OCI-M1 (cell line): ENCODE data around the gene CHRM2.

ENCODE experiments used
- DNase-seq: peaks from one replicate; lab custom pipeline; 2025; lab: John Stamatoyannopoulos, UW

Gene CHRM2

DNA sequence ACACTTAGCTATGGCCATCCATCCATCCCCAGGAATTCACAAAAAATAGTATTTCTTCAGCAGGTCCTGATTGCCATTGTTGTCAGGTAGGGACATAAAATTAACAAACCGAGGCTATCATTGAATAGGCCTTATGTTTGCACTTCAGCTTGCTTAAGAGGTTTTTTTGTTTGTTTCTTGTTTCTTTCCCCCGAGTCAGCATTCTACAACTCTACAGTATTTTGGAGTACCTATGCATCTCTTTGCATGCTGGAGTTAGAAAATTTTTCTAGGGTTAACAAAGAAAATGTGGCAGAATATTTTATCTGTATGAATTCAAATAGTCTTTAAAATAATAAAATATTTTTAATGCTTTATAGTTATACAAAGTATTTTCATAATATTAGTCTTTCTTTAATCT lies 26.3 kb downstream of the CHRM2 start:
- no peak for DNase-seq

DNA sequence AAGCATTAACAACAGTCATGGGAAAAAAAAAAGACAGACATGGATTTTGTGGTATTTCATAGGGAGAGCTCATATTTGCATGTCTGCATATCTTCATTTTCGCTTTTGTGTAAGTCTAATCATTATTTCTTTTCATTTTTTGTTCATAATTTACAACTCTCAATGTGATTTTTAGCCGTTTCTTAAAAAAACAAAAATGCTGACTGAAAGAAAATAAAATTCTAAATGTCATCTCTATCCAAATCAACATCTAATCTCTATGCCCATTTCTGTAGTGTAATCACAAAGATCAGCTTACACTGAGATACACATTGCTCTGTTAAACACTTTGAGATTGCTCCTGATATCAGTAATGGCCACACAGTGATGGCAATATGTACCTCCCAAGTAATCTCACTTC lies 29.2 kb downstream of the CHRM2 start:
- no peak for DNase-seq

DNA sequence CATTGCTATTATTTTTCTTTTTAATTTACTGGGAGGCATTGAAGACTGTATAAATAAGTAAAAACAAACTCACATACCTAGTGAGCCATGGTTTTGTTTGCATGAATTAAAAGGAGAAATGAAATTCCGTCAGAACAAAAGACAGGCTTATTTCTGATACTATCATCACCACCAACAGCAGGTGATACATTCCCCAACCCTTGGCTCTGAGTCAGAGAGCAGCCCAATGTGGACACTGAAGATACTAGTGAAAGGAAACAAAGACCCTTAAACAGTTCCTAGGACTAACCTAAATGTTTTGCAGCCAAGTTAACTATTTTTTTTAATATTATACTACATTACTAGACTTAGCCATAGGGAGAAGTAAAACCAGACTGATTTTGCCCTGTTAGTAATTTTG lies 31.6 kb downstream of the CHRM2 start:
- no peak for DNase-seq

DNA sequence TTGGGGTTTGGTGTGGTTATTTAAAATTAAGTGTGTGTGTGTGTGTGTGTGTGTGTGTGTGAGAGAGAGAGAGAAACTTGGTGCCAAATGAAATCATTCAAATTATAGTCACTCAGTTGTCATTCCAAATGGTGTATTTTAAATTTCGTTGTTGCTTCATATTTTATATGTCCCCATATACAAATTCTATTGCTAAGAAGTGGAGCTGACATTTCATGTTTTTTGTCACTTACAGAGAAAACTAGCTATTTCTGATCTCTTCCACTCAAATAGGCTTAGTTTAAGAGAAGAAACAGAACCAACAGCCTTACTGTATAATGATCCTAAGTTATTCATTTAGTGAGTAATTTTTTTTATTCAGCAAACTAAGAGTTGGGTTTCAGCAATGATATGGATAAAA lies 42.3 kb downstream of the CHRM2 start:
- DNase-seq: no peak

DNA sequence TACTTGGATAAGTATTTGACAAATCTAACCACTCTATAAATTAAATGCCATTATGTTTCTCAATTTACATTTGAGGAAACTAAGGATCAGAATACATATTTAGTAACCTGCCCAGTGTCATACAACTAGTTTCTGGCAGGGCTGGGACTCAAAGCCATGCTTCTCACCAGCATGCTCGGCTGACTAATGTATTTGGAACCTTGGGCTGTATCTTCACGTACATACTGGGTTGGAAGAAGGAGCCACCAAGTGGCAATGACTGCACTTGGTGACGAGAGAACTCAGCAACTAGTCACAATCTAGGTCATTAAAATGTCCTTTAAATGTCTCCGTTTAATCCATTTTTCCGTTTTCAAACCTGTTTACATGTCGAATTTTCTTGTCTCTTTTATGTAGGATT lies 42.9 kb downstream of the CHRM2 start:
- DNase-seq: no peak

DNA sequence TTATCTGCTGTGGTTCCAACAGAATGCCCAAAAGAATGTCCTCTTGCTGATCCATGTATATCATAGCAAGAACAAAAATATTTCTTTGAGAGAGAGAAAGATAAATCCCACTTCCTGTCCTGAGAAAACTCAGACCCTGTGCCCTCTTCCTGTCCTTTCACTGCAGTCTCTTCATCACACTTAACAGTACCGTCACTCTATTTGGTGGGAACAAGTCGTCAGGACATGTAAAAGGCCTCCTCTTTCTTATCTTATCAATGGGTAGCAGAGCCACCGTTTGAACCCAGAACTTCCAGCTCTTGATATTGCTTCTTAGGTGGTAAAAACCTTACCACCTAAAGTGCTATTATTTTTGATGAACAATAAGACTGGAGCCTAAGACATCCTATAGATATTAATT lies 43.9 kb downstream of the CHRM2 start:
- no peak for DNase-seq

DNA sequence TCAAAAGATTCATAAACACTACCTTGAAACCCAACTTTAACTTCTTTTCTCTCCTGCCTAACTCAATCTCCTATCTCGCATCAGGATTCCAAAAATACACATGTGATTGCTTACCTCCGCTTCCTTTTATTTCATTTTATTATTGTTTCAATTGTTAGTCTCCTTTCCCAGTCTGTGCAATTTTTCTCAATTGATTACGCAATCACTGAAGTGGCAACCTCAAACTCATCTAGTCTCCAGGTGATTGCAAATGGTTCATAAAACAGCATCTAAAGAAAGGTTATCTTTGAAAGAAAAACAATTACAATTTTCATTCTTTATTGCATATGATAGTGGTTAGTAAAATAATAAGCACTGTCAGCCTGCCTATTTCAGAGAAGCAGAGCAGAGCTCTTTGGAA lies 45.6 kb downstream of the CHRM2 start:
- DNase-seq: no peak

DNA sequence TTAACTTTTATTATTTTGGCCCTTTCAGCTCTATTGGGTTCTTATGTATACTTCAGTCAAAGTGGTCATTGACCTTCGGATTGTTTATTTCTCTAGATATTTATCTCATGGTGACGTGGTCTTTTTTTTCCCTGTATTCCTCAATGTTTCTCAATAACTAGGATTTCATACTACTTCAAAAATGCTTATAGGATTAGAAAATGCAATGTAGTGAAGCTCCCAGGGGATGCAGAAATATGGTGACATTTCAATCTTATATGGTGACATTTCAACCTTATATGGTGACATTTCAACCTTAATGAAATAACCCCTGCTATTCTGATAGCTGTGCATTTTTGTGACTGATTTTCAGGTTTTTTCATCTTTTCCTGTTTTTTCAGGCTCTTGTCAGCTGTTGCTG lies 51.4 kb downstream of the CHRM2 start:
- no peak for DNase-seq

DNA sequence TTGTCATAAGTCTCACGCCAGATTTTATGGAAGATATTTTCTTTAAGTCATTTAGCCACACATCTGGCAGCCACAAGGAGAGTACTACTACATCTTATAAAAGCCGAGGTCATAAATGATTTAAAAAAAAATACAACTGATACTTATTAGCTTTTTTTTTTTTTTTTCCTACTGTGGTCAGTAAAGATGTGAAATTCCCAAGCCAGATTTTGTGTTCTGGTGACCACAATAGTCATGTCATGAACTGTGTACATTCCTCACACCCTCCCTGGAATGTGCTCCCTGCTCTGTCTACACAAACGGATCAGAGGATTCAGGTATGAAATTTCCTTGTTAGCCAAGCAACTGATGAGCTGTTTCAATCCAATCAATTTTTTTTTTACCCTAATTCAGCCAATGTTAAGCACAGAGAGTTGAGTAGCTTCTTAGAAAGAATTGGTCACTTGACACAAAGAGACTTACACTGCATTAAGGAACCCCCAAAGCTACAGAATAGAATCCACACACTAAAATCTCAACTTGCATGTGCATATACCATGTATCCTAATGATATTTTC lies 54.7 kb downstream of the CHRM2 start:
- DNase-seq: no peak

DNA sequence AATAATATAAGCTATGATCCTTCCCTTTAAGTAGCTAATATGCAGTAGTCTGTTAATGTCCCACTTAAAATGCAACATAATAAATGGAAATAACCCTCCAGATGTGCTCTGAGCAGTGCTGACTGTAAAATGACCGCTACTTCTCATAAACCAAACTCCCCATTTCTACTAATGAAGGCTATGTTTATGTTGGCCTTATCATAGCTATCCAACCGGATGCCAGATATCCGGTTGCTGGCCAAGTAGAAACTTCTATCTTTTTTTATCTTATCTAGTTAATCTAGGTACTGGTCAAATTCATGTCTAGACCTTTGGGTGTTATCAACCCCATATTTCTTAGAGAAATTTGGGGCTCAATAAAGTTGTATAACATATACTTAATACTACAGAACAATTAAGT lies 56.6 kb downstream of the CHRM2 start:
- no peak for DNase-seq

DNA sequence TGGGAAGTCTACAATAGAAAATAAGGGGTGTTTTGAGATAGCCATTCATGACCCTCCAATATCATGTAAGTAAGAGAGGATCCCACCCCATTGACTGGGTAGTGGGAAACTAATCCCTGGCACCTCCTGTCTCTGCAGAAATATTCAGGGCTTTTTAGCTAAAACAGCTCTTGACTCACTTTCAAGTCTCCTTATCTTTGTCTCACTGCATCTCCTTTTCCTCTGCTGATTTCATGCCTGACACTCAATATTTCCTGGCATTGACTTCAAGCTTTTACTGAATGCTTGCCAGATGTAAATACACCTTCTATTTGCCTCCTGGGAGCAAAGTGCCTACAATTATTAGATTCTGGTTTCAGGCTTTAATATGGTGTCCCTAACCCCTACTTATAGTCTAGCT lies 57.1 kb downstream of the CHRM2 start:
- no peak for DNase-seq

DNA sequence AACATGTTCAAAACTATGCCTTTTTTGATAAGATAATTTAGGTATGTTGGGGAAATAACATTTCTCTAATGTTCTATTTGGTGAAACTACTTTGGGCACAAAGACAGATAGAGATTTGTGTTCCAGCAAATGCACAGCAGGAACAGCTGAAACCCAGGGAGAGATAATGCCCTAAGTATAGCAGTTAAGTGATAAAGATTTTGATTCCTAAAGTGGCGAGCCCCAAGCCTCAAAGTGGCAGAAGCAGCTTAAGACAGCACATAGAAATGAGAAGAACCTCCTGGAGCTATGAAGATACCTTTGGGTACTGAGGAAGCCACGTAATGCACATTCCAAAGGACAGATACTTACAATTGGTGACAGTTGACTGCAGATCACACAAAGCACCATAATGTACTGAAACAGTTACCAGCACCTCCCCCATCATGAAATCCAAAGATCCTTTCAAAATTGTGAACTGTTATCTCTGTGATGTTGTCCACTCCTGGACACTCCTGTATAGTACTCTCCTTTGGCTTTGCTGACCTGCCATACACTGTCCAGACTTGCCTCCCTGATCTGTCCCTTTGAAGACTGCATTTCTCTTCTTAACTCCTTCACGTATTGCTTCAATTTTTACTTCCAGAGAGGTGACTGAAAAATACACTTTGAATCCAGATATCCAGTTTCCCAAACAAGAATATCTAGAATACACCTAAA lies 62.9 kb downstream of the CHRM2 start:
- DNase-seq: no peak

DNA sequence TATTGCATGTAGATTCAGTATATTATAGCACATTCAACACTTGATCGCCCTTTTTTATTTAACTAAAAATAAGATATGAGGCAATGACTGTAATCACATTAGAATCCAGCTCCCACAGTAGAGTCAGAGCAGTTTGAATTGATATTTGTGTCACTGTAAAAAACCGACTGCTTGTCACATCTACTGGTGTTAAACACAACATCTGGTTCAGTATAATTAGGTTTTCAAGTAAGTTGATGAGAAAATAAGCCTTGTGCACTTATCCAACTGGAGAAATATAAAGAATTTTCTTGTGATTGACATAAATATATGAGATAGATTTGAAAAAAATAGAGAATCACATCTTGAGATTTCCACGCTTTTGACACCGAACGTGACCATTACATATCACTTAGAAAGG lies 69.0 kb downstream of the CHRM2 start:
- no peak for DNase-seq

DNA sequence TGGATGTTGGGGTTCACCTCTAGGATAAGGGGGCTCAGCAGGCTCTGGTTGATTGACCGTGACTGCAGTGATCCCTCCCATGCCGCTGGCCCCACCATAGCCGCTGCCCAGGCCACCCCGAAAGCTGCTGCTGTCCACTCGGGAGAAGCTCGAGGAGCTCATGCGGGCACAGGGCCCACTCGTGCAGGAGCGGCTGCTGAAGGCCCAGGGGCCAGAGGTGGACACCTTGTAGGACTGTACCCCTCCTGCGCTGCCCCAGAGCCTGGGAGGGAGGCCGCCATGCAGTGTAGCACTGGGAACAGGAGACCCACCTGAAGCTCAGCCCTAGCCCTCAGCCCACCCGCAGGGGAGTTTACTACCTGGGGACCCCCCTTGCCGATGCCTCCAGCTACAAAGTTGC lies 70.0 kb downstream of the CHRM2 start:
- DNase-seq: no peak

DNA sequence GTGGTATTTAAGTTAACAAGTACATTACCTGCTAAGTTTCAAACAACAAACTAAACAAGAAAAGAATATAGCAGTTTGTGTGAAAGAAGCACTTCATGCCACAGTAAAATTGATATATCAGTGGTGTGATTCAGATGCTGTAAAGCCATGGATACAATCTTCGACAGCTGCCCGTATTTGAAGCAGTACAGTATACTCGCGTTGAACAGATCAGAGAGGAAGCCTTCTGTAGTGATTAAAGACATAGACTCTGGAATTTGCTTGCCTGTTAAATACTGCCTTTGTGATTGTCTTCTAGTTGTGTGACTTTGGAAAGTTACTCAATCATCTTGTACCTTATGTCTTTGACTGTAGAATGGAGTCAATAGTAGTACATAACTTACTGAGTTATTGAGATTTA lies 71.7 kb downstream of the CHRM2 start:
- no peak for DNase-seq

DNA sequence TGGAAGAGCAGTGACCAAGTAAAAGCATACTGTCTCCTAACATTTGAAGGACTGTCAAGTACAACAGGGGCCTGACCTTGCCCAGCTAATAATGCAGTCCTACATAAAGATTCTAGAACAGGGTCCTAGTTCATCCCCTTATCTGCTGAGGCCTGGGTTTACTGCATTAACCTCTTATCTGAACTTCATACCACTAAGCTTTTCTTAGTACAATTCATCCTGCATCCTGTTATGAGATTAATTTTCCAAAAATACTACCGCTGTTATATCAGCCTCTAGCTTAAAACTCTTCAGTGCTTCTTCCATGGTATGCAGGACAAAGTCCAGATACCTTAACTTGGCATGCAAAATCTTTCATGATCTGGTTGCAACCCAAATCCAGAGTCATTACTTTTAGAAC lies 72.5 kb downstream of the CHRM2 start:
- no peak for DNase-seq

DNA sequence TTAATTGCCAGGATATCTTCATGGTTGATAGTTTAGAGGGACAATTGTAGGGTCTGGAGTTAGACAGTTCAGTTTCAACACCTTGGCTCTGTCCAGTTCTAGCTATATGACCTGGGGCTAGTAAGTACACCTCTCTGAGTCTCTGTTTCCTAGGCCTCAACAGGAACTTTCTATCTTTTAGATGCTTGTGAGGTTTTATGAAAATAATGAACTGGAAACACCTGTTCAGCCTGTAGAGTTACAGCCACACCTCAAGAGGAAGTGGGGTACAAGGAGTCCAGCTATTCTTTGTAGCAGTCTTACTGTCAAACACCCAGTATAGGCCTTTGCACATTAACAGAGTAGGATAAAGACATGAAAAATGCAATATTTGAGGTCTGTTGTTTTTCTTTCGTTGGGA lies 73.4 kb downstream of the CHRM2 start:
- DNase-seq: no peak

DNA sequence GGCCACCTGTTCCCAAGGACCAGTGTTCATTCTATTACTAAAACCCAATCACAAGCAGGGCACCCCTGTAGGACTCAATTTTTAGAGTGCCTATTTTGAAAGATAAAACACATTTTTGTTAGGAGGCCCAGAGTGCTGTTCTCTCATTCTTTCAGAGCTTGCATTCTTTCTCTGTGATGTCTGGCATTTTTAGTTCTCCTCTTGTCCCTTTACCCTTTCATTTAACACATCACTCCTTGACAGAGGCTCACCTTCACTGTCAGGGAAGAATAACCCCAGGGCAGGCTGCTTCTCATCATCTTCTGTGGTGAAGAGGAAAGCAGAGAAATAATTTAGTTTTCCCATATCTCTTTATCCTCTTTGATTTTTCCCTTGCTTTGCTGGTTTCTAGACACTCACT lies 73.9 kb downstream of the CHRM2 start:
- no peak for DNase-seq

DNA sequence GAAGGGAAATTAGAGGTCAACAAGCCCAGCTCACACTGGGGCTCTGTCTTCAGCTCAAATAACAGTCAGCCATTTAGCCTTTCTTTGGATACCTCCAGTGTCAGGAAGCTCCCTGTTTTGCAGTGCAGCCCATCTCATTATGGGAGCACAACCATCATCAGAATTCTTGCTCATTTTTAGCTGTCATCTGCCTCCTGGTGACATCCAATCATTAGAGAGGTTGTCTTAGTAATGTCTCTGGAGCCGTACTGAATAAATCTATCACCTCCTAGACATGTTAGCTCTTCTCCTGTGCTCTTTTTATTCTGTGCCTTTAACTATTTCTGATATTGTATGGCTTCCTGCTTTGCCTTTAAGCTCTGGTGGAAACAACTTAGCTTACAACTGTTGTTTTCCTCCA lies 74.5 kb downstream of the CHRM2 start:
- no peak for DNase-seq

DNA sequence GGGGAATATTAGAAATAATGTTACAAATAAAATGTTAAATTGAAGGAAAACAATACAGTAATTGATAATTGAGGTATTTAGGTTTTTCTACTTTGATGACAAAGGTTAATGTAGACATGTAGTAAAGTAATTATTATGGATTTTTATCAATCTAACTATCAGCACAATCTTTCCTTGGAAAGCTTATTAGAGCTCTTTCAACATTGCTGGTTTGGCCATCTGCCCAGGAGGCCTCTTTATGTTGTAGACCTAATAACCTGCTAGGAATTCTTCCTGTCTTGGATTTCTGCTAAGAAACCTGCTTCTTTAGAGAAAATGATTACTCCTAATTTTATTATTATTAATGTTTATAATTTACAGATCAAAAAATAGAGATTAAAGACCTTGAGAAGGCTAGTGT lies 78.9 kb downstream of the CHRM2 start:
- no peak for DNase-seq

DNA sequence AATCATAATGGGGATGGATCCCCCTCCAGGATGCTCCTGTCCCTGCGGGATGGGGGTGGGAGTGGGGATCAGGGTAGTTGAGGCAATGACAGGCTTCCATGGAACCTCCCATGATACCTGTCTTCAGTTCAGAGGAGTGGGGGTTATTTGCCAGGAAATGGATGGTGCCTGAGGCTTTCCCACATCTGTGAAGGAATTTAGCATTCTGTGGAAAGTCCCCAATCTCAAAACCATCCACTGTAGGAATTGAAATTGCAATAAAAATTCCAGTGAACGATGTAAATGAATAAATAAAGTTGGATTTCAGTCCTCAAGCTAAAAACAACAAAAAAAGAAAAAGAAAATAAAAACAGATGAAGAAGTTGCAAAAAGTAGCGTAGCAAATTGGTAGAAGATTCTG lies 81.9 kb downstream of the CHRM2 start:
- no peak for DNase-seq

DNA sequence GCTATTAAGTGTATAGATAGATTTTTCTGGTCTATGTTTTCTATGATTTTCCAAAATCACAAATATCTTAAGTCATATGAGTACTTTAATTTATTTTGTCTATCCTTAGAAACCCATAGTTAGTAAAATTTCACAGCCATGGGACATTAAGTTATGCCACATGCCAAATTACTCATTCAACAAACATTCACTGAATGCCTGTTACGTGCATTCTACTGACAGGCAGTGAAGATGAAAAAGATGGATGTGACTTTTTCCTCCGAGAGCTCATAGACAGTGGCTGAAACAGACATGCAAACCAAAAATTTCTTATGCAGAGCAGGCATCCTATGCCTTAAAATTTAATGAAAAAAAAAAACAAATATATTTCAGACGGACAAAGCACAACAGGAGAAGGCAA lies 84.9 kb downstream of the CHRM2 start:
- DNase-seq: no peak

DNA sequence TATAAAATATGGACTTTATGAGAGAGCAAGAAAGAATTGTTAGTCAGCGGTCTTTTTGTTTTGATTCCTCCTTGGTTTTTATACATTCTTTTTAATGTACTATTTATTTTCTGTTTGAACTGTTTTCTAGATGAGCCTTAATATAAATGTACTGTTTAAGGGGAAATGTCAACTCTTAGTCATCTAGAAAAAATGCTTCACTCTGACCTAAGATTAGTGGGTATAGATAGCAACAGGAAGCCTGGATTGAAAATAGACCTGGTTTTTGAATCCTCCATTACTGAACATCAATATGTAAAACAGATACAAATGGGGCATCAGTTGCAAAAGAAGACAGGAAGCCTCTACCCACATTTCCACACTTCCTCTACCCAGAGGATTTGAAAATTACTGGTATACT lies 87.8 kb downstream of the CHRM2 start:
- DNase-seq: no peak

DNA sequence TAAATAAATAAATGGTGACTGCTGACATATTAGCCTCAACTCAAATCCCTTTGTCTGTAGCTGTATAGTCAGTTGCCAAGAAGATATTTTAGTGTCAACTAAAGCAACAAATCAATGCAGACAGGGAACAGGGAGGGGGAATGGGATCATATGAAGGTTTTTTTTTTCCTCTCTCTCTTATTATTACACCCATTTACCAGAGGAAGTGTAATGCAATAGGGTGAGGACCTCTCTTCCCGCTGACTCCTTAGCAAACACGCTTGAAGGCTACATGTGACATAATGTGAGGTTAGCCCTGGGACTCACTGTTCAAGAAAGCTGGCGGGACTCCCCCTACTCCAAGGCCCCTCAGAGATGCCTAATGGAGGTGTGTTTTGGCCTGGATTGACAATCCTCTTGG lies 88.2 kb downstream of the CHRM2 start:
- no peak for DNase-seq

DNA sequence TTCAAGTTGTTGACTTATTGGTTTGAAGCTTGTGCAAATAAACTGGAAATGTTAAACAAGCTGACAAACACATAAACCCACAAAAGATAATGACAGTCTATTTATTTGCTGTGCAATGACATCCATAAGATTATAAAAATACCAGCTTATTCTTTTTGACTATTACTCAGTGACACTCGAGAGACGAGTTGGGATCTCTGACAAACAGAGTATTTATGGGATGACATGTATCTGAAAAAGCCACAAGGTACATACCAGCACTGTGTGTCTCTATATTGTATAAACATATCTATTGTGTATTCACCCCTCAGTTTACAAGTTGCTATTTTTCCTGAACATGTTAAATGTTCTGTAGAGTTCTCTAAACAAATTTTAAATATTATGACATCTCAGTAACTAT lies 88.9 kb downstream of the CHRM2 start:
- DNase-seq: no peak
